ENCODE results near the gene ADAMTSL5. TPM values are rescaled to one million over a fixed set of nuclear protein-coding genes. Genes with fewer than 3 reads are reported as not detected.

Gene ADAMTSL5
- total and polyA plus RNA-seq, 2 of the 13 experiments (the other 11 are each of a cell fraction or from before 2014, with no cell fraction given): 0.60 to 2.7 TPM

DNA sequence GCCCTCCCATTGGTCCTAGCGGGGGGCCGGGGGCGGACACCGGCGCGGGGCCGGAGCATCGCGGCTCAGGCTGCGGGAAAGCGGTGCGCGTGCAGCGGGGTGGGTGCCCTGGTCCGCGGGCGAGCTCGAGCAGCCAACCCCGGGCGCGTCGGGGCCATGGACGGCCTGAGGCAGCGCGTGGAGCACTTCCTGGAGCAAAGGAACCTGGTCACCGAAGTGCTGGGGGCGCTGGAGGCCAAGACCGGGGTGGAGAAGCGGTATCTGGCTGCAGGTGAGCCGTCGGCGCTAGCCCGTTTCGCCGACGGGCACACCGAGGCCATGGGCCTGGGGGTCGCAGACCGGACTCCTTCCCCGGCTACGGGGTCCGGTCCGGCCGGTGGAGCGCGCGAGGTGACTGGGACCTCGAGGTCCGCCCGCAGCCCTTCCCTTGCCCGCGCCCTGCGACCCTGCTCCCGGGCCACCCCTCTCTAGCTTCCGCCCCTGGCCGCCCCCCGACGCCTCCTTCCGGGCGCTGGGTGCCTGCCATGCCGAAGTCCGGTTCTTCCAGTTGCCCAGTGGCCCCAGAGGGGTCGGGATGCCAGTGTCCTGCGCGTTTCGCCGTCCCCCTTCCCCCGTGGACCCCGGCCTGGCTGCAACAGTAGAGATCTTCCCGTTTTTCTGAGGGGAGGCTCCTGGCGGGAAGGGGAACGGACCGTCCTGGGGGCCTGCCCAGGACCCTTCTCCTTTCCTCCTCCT is 21.5 kb downstream of the ADAMTSL5 start, which contains the start of gene REEP6 (continued):
- TF ChIP-seq, protein P1, sequence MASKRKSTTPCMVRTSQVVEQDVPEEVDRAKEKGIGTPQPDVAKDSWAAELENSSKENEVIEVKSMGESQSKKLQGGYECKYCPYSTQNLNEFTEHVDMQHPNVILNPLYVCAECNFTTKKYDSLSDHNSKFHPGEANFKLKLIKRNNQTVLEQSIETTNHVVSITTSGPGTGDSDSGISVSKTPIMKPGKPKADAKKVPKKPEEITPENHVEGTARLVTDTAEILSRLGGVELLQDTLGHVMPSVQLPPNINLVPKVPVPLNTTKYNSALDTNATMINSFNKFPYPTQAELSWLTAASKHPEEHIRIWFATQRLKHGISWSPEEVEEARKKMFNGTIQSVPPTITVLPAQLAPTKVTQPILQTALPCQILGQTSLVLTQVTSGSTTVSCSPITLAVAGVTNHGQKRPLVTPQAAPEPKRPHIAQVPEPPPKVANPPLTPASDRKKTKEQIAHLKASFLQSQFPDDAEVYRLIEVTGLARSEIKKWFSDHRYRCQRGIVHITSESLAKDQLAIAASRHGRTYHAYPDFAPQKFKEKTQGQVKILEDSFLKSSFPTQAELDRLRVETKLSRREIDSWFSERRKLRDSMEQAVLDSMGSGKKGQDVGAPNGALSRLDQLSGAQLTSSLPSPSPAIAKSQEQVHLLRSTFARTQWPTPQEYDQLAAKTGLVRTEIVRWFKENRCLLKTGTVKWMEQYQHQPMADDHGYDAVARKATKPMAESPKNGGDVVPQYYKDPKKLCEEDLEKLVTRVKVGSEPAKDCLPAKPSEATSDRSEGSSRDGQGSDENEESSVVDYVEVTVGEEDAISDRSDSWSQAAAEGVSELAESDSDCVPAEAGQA (IDR thresholded peaks at IDR 0.05; ENCODE audit: low read depth): no peak
- TF ChIP-seq, protein P1 (CRISPR knock-in tag; IDR thresholded peaks at IDR 0.05; ENCODE audit: borderline replicate concordance): 0 out of 2 replicates have a peak, but pooled peaks have one; percentile 65
- TF ChIP-seq EZH2 (conservative IDR thresholded peaks at IDR 0.05; ENCODE audit: low read depth, low read length) (no peak), REL (CRISPR knock-in tag; conservative IDR thresholded peaks at IDR 0.05) (no peak), ZEB1 (IDR thresholded peaks at IDR 0.05; ENCODE audit: insufficient replicate concordance, low read depth) (no peak), MTF1 (CRISPR knock-in tag; IDR thresholded peaks at IDR 0.05) (0 out of 2 replicates have a peak, but pooled peaks have one; percentile 37), TBX3 (IDR thresholded peaks at IDR 0.05; ENCODE audit: borderline replicate concordance) (no peak), CBX5 (CRISPR knock-in tag; IDR thresholded peaks at IDR 0.05; ENCODE audit: borderline replicate concordance) (no peak), ZNF660 (CRISPR knock-in tag; IDR thresholded peaks at IDR 0.05; ENCODE audit: borderline replicate concordance, low read depth) (no peak), MBNL3 (CRISPR knock-in tag; conservative IDR thresholded peaks at IDR 0.05) (no peak), SP2 (CRISPR knock-in tag; IDR thresholded peaks at IDR 0.05) (no peak), NPAS2 (CRISPR knock-in tag; IDR thresholded peaks at IDR 0.05; ENCODE audit: borderline replicate concordance) (no peak), ASH2L (IDR thresholded peaks at IDR 0.05; ENCODE audit: insufficient read length, low read depth, low read length) (no peak), ZNF850 (CRISPR knock-in tag; conservative IDR thresholded peaks at IDR 0.05) (0 out of 2 replicates have a peak, but pooled peaks have one; percentile 23), ZNF615 (CRISPR knock-in tag; IDR thresholded peaks at IDR 0.05; ENCODE audit: borderline replicate concordance) (no peak), ZNF558 (CRISPR knock-in tag; IDR thresholded peaks at IDR 0.05; ENCODE audit: borderline replicate concordance) (no peak; the same call in 1 of the 2 replicates)
- TF ChIP-seq, protein P2, sequence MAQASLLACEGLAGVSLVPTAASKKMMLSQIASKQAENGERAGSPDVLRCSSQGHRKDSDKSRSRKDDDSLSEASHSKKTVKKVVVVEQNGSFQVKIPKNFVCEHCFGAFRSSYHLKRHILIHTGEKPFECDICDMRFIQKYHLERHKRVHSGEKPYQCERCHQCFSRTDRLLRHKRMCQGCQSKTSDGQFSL (CRISPR knock-in tag; IDR thresholded peaks at IDR 0.05): no peak
- TF ChIP-seq, protein P3, sequence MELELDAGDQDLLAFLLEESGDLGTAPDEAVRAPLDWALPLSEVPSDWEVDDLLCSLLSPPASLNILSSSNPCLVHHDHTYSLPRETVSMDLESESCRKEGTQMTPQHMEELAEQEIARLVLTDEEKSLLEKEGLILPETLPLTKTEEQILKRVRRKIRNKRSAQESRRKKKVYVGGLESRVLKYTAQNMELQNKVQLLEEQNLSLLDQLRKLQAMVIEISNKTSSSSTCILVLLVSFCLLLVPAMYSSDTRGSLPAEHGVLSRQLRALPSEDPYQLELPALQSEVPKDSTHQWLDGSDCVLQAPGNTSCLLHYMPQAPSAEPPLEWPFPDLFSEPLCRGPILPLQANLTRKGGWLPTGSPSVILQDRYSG (CRISPR knock-in tag; IDR thresholded peaks at IDR 0.05): no peak

Measured in HepG2 (cell line).